Right hindlimb (tissue), 1 donor: ENCODE results near the gene CYTH1.

ENCODE experiments used
- DNase-seq: peaks from one replicate; pipeline ENCODE4 v3.0.0-alpha.2; 2018

The CYTH1 gene

DNA sequence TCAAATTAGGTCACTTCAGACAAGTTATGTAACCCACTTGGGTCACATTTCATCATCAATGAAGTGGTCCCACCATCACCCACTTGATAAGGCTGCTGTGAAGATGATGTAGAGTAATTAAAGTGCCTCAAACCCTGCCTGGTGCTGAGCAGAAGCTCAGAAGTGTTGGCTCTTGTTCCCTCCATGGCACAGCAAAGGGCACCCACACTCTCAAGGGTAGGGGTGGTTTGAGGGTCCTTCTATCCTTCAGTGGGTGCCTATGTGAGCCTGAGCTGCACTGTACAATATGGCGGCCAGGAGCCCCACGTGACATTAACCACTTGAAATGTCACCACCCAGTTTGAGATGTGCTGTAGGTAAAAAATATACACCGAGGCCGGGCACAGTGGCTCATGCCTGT lies 71.5 kb downstream of the CYTH1 start:
- no peak for DNase-seq

GRCh38 chr17:78709751-78710181 lies 72.3 kb downstream of the CYTH1 start:
- no peak for DNase-seq

- no peak for DNase-seq
Measured at GRCh38 chr17:78709119-78709681, 72.9 kb downstream of the CYTH1 start.

DNA sequence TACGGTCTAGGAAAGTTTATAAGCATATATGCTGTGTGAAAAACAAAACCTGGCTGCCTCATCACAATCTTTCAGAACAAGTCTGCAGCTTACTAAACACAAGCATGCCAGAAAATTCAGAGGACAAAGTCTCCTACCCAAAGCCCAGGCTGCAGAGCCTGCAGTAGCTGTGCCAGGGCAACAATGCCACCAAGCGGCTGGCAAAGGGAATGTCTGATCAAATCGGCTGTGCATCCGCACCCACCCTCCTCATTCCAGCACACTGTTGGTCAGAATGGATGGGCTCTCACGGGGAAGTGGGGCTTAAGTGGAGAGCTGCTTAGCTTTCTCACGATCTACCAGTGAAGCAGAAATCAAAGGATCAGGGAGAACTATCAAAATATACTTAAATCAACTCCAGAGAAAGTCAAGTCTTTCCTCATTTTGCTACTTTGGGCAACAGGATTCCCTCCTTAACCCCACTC lies 73.5 kb downstream of the CYTH1 start:
- DNase-seq, result peak; percentile 85

DNA sequence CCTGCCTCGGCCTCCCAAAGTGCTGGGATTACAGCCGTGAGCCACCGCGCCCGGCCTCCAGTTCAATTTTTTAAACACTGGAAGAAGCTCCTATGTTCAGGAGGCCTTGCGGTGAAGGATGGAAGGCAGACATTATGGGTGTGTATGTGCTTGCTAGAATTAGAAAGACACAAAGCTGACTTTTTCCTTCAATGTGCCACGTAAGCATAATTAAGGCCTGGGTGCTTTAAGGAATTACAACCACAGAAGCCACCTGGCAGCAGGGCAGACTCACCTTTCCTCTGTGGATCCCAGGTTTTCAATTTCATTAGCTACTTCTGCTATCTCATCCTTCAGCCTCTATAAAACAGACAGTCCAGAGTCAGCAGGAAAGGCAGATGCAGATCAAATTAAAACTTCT lies 74.2 kb downstream of the CYTH1 start:
- DNase-seq, result no peak

DNA sequence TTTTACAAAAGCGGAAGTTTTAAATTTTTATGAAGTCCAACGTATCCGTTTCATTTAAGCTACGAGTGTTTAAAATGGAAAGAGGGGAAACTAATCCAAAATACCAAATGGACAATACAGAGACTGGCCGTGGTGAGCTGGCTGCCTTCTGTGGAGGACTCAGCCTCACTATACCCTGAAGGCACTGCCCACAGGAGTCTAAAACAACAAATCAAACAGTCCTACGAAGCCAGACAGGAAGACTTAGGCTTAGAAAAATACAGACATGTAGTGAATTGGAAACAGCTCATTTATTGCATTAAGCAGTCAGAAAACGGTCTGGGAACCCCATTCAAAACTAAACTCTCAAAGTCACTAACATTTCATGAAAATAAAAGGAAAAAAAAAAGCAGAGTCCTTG lies 75.1 kb downstream of the CYTH1 start:
- no peak for DNase-seq

DNA sequence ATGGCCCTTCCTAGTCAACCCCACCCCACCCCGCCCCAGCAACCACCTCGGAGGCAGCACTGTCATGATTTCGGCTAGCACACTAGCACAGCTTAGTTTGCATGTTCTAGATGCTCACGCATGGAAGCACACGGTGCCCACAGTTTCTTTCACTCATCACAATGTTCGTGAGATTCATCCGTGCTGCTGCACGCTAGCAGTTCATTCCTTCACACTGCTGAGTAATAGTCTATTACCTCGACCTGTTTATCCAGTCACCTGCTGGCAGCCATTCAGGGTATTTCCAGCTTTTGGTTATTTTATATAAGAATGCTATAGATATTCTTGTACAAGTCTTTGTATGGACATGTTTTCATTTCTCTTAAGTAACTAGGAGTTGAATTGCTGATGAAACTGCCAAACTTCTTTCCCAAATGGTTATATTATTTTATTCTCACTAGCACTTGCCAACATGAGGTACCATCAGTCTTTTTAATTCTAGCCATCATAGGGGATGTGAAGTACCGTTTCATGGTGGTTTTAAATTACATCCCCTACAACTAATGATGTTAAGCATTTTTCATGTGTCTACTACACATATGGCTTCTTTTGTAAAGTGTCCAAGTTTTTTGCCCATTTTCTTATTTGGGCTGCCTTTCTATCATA lies 75.7 kb downstream of the CYTH1 start:
- DNase-seq, result no peak

DNA sequence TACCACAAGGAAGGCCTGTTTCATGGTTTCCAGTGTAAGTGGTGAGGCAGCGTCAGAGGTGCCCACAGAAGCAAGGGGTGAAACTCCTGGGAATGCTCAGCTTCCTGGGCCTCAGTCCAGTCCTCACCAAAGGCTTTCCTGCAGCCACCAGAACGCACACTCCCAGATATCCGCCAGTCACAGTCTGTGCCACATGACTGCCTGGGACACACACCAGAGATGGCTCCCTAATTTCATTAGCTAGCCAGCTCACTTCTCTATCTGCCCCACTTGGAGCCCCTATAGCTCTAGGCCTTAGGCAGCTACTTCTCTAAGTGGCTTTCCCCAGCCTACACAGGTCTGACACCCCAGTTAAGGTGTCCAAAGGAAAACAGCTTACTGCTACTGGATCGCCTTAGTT lies 77.0 kb downstream of the CYTH1 start:
- DNase-seq, result no peak

GRCh38 chr17:78704594-78704993 lies 77.5 kb downstream of the CYTH1 start:
- DNase-seq, result no peak

DNA sequence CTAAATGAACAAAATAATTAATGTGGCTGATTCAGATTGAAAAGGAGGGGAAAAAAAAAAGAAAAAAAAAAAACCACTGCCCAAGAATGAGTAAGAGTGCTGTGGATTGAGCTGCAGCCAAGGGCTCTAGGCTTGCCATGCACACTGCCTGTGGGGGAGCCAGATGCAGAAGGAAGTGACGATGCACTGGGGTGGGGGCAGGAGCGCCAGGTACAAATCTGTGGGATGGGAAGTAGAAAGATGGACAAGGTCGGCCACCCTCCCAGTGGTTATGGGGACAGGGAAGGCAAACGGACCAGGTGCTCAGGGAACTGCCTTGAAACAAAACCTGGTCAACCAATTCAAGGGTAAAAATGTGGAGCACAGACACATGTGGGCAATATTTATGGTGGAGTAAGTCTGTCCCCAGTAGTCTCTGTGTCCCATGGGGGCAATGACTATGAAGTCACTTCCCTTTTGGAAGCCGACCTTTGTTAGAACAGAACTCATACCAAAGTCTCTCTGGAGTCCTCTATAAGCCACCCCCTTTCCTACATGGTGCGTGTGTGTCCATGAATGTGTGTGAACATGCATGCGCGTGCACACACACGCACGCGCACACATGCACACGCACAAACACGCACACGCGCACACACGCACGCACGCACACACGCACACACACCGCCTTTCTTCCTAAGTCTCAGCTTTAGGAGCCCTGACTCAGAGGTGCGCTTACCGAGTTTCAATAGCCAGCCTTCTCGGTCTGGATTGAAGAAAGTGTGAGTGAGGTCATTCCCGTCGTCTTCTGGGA lies 84.3 kb downstream of the CYTH1 start:
- DNase-seq, result no peak

DNA sequence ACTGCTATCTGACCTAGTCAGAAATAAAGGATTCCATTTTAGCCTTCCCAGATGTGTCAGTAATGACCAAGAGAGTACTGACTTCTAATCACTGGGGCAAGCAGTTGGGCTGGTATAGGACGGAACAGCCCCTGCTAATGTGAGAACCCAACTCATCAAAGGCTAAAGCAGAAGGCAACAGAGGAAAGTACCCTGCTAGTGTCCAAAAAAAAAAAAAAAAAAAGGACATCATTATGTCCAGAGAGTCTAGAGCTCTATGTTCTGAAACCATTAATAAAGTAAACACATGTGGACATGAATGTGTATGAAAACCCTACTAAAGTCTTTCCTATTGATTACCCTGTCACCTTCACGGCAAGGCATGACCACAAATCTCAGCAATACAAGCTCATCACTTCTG lies 85.0 kb downstream of the CYTH1 start:
- no peak for DNase-seq

DNA sequence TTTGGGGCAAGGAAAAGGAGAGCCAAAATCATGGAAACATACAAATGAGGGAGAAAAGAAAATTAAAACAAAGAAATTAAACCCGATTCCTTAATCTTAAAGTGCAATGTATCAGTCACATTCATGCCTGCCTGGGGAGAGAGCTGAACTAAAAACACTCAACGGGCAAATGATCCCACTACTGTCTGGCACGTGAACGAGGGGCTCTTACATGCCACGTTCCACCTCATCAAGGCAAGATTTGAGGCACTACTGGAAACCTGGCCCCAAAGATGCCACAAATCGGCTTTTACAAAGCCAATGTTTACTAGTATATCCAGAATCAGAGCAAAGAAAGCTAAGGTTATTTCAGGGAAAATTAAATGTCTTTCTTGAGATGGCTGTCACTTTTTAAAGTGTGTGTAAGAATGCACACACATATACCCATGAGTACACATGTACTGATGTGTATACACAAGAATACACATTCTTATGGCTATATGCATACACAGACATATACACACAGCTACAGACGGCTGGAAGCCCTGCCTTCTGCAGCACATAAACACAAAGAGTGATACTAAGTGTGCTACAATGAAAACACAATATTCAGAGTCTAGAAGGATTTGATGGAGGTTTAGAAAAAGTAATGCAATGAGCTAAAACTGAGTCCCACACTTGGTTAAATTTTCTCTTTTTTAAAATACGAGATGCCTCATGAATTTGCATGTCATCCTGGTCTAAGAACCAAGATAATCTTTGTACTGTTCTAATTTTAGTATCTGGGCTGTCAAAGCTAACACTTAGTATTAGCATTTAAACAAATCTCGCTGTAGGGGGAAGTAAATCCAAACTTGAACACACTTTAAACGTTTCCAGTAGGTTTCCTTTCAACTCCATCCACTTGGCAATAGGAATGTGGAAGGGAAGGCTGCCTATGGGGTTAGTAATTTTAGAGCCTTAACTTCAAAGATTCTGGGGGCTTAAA lies 85.8 kb downstream of the CYTH1 start:
- DNase-seq, result no peak

- DNase-seq, result no peak
Measured at GRCh38 chr17:78694805-78695531, 87.1 kb downstream of the CYTH1 start.

GRCh38 chr17:78693346-78694083 lies 88.6 kb downstream of the CYTH1 start:
- DNase-seq, result no peak

GRCh38 chr17:78692460-78693010 lies 89.5 kb downstream of the CYTH1 start:
- no peak for DNase-seq

GRCh38 chr17:78689029-78689428 lies 93.0 kb downstream of the CYTH1 start:
- no peak for DNase-seq

- no peak for DNase-seq
Measured at GRCh38 chr17:78687944-78688343, 94.1 kb downstream of the CYTH1 start.

- DNase-seq, result no peak
Measured at GRCh38 chr17:78687125-78687524, 94.9 kb downstream of the CYTH1 start.

DNA sequence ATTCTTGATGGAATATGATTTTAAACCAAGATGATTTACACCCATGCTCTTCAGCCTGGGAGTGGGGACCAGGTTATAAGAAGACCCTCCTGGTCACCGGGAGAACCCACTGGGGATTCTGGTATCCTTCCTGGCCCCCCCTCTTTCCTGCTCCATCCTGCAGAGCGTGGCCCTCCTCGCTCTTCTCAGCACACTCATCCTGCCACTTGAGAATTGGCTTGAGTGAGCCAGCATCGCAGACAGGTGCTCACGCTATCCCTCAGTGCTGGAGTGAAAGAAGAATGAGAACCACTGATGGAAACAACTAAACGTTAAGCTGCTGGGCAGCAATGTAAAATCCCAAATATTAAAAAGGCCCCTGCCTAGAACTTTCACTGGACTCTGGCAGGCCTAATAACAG lies 98.0 kb downstream of the CYTH1 start:
- DNase-seq, result no peak

DNA sequence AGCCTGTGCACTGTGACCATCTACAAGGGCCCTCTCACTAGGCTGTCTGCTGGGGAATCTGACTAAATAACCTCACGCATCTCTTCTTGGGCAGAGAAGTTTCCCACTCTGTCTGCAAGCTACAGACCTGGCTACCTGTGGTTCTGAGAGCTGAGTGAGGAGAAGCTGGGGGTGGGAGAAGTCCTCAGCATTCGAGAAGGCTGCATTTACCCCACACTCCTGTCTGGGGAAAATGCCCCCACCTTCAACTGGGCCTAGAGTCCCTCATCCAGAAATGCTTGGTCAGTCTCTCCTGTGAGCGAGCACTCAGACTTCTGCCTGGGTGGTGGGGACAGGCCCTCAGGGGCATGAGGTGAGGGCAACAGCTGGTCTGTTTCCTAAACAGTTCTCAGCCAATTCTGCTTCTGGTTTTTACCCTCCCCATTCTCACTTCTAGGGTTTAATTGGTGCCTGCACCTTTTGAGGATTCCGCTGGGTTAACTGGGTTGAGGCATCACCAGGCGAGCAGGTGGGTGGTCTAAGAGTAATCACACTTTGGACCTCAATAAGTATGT lies 98.6 kb downstream of the CYTH1 start:
- no peak for DNase-seq

DNA sequence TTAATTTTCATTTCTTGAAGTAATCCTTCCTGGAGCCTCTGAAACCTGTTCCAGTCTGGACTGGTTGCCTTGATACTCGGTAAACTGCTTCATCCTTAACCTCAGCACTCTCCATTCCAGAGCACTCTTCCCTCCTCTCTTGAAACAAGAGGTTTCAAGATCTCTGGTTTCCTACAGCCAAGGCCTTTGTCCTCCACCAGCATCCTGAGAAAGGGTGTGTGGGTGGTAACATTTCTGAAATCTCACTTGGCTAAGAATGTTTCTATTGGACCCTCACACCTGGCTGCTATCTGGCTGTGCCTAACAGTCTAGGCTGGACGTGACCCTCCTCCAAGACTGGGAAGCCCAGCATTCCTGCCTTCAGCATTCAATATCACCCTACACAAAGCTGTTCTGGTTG lies 99.7 kb downstream of the CYTH1 start:
- no peak for DNase-seq
